ENCODE data around the gene TCEAL5.
"Not testable (repeated sequence)": the region's sequence is repeated elsewhere in the genome, so short reads cannot be mapped to it uniquely, and the experiment has no call there.

The TCEAL5 gene

GRCh38 chrX:103236296-103236695 is 40.3 kb downstream of the TCEAL5 start:
- DNase-seq: no peak

- DNase-seq: not testable (repeated sequence)
These were observed 40.9 kb downstream of the TCEAL5 start for GRCh38 chrX:103235608-103236007.

- no peak for DNase-seq
These were observed 41.7 kb downstream of the TCEAL5 start for GRCh38 chrX:103234869-103235268.

GRCh38 chrX:103233263-103233662 is 43.3 kb downstream of the TCEAL5 start:
- no peak for DNase-seq

GRCh38 chrX:103225918-103226317 is 50.6 kb downstream of the TCEAL5 start:
- not testable (repeated sequence) for DNase-seq
